ENCODE measurements around the gene OR4F15.

DNA sequence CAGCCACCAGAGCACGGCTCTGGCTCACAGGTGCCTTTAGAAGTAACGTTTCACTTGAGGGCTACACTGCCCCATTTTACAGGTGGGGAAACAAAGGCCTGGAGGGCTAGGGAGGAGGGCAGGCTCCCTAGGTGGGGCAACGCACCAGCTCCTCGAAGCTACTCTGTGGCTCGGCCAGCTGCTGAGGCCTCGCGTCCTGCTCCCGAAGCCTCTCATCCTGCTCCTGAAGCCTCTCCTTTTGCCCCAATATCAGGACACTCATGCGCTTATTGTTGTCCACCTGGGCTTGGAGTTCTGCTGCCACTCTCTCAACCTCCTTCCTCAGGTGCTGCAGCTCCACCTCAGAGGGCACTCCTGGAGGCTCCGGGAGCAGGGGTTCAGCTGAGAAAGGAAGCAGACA, 36.9 kb upstream of the OR4F15 start:
- TF ChIP-seq POLR2A (IDR thresholded peaks at IDR 0.05; ENCODE audit: control extremely low read depth in 1 of 2, low read depth in 2 of 2, low read length in 2 of 2) (no peak), KDM1A (IDR thresholded peaks at IDR 0.05; ENCODE audit: borderline replicate concordance, low read length) (no peak)
